Glutamatergic neuron (in vitro differentiated cells): ENCODE measurements around the gene ADD3. TPM values are rescaled to one million over a fixed set of nuclear protein-coding genes. Genes with fewer than 3 reads are reported as not detected.

Source experiments
- DNase-seq: peaks from one replicate; pipeline ENCODE4 v3.0.0; 2022
- H3K27ac Mint-ChIP-seq: one replicate; pipeline ENCODE4 v1.8.0; 2020; ENCODE audit warnings: mild to moderate bottlenecking, mixed read lengths, inconsistent platforms; ENCODE audit not compliant: unreplicated experiment
- H3K27me3 Mint-ChIP-seq: one replicate; pipeline ENCODE4 v1.8.0; 2020; ENCODE audit warnings: mild to moderate bottlenecking, moderate library complexity, mixed read lengths, inconsistent platforms; ENCODE audit not compliant: unreplicated experiment
- H3K36me3 Mint-ChIP-seq: one replicate; pipeline ENCODE4 v1.8.0; 2020; ENCODE audit warnings: mild to moderate bottlenecking, mixed read lengths, inconsistent platforms; ENCODE audit not compliant: unreplicated experiment
- H3K4me1 Mint-ChIP-seq: one replicate; pipeline ENCODE4 v1.8.0; 2020; ENCODE audit warnings: mild to moderate bottlenecking, low read depth, mixed read lengths, inconsistent platforms; ENCODE audit not compliant: unreplicated experiment
- H3K4me3 Mint-ChIP-seq: one replicate; pipeline ENCODE4 v1.8.0; 2020; ENCODE audit warnings: mild to moderate bottlenecking, mixed read lengths, inconsistent platforms; ENCODE audit not compliant: unreplicated experiment
- H3K9me3 Mint-ChIP-seq: one replicate; pipeline ENCODE4 v1.8.0; 2020; ENCODE audit warnings: mild to moderate bottlenecking, moderate library complexity, mixed read lengths, inconsistent platforms; ENCODE audit not compliant: unreplicated experiment
- CTCF ChIP-seq: fragments of 200-600 bp; sonication (generic); IDR thresholded peaks from one replicate; pipeline ENCODE4 v1.5.0; 2021; ENCODE audit not compliant: partially characterized antibody, unreplicated experiment
- long read RNA-seq: library from polyadenylated mRNA; unstranded; transcript quantifications from one replicate; pipeline ENCODE4 v2.0.0, GENCODE V29; 2020; ENCODE audit not compliant: unreplicated experiment
- total RNA-seq: library from RNA; stranded (reverse); fragmentation: NEBNext Ultra II Directional; extraction: Animal tissue kit (Norgen Biotek cat#: 25700); gene quantifications from one replicate; pipeline ENCODE4 v1.2.1, GENCODE V29; 2021; ENCODE audit not compliant: unreplicated experiment

ADD3 gene
- 22.8 TPM for total RNA-seq
- long read RNA-seq, partial matches to known transcripts = 0 of 2 reads
- long read RNA-seq, other reads (novel, unspliced or antisense) = 0 of 2 reads

DNA sequence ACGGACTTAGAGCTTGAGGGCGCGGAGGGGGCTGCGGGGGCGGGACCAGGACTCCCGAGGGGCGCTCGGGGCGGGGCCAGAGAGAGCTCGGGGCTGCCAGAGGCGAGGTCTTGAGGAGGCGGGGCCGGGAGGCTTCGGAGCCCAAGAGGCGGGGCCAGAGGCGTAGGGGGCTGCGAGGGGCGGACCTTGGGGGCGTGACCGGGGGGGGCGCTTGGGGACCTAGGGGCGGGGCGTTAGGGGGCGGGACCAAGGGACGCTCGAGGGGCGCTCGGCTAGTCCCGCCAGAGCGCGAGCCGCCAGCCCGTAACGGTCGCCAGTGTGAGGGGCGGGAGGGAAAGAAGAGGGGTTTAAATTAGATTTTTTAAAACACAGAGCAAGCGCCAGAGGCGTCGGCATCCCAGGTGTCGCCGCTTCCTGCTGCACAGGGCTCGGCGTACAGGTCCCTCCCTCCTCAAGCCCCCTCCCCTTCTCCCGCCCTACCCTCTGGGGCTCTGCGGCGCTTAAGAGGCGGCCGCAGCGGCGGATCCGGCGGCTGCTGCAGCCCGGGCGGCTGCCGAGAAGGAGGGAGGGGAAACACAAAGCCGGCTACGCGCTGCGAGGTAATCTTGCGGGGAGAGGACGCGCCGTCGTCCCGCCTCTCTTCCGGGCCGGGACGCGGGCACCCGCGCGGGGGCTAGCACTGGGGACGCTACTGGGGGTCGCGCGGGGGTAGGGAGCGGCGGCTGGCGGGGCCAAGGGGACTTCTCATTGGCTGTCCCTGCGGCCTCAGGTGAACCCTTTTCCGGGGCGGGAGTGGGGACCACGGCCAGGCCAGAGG lies at the start of gene ADD3:
TSS of gene ADD3 (plus strand) at position 284 of the 817 bp plus-strand sequence. CDS start 92,670 bp downstream, outside the sequence.
- Mint-ChIP-seq H3K9me3 (no peaks in the 10 kb centered on the region), H3K27ac (peak within 1 kb of the TSS; percentile 55), H3K27me3 (no peaks in the 10 kb centered on the region), H3K36me3 (no peaks in the 10 kb centered on the region), H3K4me3 (peak within 1 kb of the TSS; percentile 82), H3K4me1 (peaks cover 9% of the 10 kb centered on the region)
- no peak for TF ChIP-seq CTCF
- DNase-seq = peak; percentile 98

- DNase-seq = no peak
- Mint-ChIP-seq H3K4me1 (peaks cover 24% of the 10 kb centered on the region), H3K9me3 (no peaks in the 10 kb centered on the region), H3K4me3 (no peak overlapping the region), H3K36me3 (peaks cover 4% of the 10 kb centered on the region), H3K27ac (no peak overlapping the region), H3K27me3 (no peaks in the 10 kb centered on the region)
- no peak for TF ChIP-seq CTCF
Measured at GRCh38 chr10:109958059-109958458, 49.7 kb upstream of the ADD3 start.

DNA sequence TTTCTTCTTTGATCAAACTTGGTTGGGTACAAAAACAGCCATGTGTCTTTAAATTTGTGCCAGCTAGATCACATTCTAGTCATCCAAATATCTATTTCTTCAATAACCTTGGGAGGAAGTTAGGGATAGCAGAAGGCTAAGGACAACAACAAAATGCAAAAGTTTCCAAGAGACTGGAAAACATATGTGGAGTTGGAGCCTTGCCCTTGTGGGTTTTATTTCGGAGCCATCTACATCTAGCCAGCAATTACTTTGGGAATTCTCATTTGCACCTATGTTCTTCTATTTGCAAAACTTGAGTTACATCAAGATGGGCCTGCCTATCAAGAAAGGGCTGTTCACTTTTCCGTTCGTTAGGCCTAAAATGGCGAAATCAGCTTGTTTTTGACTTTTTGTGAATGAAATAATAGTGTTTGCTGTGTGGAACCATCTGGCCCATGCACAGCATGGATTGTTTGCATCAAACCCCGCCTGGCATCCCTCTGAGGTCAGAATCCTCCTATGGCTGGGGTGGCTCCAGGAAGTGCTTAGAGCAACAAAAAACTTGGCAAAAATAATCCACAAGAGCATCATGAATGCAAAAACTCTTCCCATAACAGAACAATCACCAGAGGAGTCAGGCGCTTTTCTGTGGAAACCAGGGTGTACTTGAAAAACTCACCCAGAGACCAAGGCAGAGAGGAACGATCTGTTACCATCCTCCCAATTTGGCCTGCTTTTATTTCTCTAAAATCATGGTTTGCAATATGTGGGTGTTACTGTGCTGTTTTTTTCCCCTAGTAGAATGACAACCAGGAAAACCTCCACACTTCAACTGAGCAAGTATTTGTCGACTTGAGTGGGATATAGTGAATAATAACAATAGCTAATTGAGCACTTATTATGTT lies 48.3 kb upstream of the ADD3 start:
- H3K36me3 Mint-ChIP-seq = peaks cover 4% of the 10 kb centered on the region
- H3K27ac Mint-ChIP-seq = no peak overlapping the region
- no peak for TF ChIP-seq CTCF
- H3K27me3 Mint-ChIP-seq = no peaks in the 10 kb centered on the region
- H3K4me1 Mint-ChIP-seq = peaks cover 30% of the 10 kb centered on the region
- no peak overlapping the region for H3K4me3 Mint-ChIP-seq
- no peaks in the 10 kb centered on the region for H3K9me3 Mint-ChIP-seq
- no peak for DNase-seq

GRCh38 chr10:109960682-109961081 lies 47.1 kb upstream of the ADD3 start:
- peaks cover 4% of the 10 kb centered on the region for H3K36me3 Mint-ChIP-seq
- H3K4me1 Mint-ChIP-seq = peaks cover 37% of the 10 kb centered on the region
- H3K27me3 Mint-ChIP-seq = peaks cover 2% of the 10 kb centered on the region
- H3K4me3 Mint-ChIP-seq = no peak overlapping the region
- H3K9me3 Mint-ChIP-seq = no peaks in the 10 kb centered on the region
- no peak for DNase-seq
- no peak for TF ChIP-seq CTCF
- H3K27ac Mint-ChIP-seq = no peak overlapping the region
